ENCODE data around the gene ZNF318. TPM values are rescaled to one million over a fixed set of nuclear protein-coding genes. Genes with fewer than 3 reads are reported as not detected.

ZNF318 gene
- total RNA-seq, 6 experiments from 2014 or later = 11.1 to 13.3 (median 11.8) TPM

DNA sequence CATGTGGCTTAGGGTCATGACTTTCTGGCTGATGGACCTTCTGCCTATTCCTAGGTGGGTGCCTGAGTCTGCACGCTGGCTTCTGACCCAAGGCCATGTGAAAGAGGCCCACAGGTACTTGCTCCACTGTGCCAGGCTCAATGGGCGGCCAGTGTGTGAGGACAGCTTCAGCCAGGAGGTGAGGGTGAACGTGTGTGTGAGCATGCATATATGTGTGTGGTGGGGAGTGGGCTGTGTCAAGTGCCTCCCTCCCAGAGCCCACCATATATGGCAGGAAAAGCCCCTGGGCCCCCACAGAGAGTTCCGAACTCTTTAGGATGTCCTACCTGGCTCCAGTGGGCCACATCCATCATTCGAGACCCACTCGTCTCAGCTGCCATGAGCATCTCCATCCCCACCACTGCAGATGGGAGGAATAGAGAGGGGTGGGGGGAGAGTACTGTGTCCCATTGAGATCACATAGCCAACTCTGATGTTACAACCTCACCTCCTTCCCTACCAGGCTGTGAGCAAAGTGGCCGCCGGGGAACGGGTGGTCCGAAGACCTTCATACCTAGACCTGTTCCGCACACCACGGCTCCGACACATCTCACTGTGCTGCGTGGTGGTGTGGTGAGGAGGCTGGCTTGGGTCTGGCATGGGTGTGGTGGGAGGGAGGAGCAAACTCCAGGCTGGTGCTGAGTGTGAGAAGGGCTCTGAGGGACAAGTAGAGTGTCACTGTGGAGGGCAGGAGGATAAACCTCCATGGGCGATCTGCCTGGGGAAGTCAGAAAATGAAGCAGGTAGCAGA lies 68.2 kb downstream of the ZNF318 start:
- no peak for DNase-seq
- Mint-ChIP-seq H3K9me3 (no peaks in the 10 kb centered on the region), H3K4me1 (ENCODE audit: low read depth) (peaks cover 6% of the 10 kb centered on the region; the same call in 1 of the 2 replicates), H3K27me3 (ENCODE audit: insufficient read depth) (peaks cover 44% of the 10 kb centered on the region), H3K27ac (no peak overlapping the region), H3K4me3 (no peak overlapping the region), H3K36me3 (ENCODE audit: low read depth) (no peaks in the 10 kb centered on the region)
- TF ChIP-seq, protein P1, sequence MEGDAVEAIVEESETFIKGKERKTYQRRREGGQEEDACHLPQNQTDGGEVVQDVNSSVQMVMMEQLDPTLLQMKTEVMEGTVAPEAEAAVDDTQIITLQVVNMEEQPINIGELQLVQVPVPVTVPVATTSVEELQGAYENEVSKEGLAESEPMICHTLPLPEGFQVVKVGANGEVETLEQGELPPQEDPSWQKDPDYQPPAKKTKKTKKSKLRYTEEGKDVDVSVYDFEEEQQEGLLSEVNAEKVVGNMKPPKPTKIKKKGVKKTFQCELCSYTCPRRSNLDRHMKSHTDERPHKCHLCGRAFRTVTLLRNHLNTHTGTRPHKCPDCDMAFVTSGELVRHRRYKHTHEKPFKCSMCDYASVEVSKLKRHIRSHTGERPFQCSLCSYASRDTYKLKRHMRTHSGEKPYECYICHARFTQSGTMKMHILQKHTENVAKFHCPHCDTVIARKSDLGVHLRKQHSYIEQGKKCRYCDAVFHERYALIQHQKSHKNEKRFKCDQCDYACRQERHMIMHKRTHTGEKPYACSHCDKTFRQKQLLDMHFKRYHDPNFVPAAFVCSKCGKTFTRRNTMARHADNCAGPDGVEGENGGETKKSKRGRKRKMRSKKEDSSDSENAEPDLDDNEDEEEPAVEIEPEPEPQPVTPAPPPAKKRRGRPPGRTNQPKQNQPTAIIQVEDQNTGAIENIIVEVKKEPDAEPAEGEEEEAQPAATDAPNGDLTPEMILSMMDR (IDR thresholded peaks at IDR 0.05) = no peak

DNA sequence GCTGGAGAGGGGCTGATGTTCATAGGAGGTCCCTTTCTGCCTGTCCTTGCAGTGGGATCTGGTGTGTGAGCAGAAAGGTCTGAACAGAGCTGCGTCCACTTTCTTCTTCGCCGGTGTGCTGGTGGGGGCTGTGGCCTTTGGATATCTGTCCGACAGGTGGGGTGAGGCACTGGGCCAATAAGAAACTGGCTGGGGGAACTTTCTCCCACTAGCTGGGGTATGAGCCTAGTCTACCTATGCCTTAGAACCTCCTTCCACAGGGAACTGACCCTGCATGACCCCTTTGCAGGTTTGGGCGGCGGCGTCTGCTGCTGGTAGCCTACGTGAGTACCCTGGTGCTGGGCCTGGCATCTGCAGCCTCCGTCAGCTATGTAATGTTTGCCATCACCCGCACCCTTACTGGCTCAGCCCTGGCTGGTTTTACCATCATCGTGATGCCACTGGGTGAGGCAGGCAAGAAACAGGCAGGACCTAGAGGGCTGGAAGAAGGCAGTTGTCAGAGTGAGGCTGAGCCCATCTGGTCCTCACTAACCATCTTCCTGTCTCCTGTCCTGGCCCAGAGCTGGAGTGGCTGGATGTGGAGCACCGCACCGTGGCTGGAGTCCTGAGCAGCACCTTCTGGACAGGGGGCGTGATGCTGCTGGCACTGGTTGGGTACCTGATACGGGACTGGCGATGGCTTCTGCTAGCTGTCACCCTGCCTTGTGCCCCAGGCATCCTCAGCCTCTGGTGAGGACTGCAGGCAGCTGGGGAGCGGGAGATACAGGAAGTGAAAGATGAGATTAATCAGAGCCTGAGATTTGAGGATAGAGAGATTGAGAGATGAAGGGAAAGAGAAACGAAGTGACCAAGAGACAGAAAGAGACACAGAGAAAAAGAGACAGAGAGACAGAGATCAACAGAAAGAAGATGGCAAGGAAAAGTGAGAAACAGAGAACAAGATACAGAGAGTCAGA lies 69.8 kb downstream of the ZNF318 start:
- Mint-ChIP-seq H3K27me3 (ENCODE audit: insufficient read depth) (peaks cover 41% of the 10 kb centered on the region), H3K36me3 (ENCODE audit: low read depth) (no peaks in the 10 kb centered on the region), H3K4me1 (ENCODE audit: low read depth) (peaks cover 6% of the 10 kb centered on the region; the same call in 1 of the 2 replicates), H3K9me3 (no peaks in the 10 kb centered on the region), H3K4me3 (no peak overlapping the region), H3K27ac (no peak overlapping the region)
- TF ChIP-seq, protein P1 (IDR thresholded peaks at IDR 0.05) = no peak
- DNase-seq = no peak

DNA sequence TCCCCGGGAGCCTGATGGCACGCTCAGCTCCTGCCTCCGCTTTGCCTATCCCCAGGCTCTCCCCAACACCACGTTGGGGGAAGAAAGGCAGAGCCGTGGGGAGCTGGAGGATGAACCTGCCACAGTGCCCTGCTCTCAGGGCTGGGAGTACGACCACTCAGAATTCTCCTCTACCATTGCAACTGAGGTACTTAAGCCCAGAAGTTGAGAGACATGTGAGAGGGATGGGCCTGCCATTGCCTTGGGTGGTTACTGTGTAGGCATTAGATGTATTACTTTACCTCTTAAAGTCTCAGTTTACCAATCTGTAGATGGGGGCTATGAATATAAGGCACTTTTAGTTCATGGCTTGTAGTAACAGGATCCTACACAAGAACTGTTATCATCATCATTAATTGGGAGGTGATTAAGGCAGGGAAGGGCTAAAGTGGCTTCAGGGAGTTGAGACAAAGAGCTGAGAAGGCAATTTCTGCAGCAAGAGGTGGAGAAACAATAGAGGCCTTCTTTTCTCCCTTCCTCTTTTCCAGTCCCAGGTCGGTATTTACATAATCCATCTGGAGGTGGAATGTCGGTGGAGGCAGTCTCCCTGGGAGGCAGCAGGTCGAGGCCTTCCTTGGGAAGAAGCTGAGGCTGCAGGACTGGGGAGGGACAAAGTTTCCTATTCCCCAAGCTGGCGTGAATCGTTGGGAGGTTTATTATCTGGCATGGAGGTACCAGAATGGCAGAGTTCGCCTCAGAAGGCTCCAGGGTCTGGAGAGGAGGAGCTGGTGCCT lies 70.7 kb downstream of the ZNF318 start:
- no peak overlapping the region for H3K27ac Mint-ChIP-seq

DNA sequence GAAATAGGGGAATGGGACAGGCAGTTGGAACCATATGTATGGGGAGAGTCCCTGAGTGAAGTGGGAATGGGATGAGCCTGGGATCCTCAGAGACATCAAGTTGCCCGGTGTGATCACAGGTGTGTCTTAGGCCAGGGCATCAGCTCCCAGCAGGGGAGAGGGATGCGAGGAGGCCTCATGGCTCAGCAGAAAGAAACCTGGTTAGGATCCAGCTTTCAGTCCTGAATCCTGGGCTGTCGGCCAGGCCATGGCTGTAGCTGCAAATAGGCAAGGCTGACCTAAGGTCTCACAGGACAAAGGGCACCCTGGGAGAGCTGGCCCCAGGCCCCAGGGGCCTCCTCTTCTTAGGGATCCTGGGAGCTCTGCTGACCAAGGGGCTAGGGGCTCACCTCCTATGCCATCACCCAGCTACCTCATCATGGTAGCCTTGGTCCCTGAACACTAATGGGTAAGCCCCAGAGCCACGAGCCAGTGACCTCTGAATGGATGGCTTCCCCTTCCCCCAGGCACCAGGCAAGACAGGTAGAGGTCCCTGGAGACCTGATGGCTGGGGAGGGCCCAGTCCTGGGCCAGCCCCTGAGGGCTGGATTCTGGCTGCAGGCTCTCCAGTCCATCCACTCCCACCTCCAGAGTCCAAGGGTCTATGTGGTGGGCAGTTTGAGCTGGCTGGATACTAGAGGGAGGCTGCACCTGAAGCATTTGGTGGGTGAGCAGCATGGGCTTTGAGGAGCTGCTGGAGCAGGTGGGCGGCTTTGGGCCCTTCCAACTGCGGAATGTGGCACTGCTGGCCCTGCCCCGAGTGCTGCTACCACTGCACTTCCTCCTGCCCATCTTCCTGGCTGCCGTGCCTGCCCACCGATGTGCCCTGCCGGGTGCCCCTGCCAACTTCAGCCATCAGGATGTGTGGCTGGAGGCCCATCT lies 71.5 kb downstream of the ZNF318 start, which contains the start of gene SLC22A7:
TSS of gene SLC22A7 (plus strand) at position 617 of the 921 bp plus-strand sequence. CDS start at position 716, 99 bp downstream.
- Mint-ChIP-seq H3K27me3 (ENCODE audit: insufficient read depth) (peaks cover 36% of the 10 kb centered on the region), H3K27ac (no peak within 1 kb of the TSS)
- DNase-seq = no peak

More for the DNA sequence above, 70.7 kb downstream of the ZNF318 start:
- H3K27me3 Mint-ChIP-seq (ENCODE audit: insufficient read depth) = peaks cover 36% of the 10 kb centered on the region
- H3K9me3 Mint-ChIP-seq = no peaks in the 10 kb centered on the region
- no peak for DNase-seq
- H3K4me1 Mint-ChIP-seq (ENCODE audit: low read depth) = peaks cover 6% of the 10 kb centered on the region; the same call in 1 of the 2 replicates
- H3K36me3 Mint-ChIP-seq (ENCODE audit: low read depth) = no peaks in the 10 kb centered on the region
- TF ChIP-seq, protein P1 (IDR thresholded peaks at IDR 0.05) = no peak
- H3K4me3 Mint-ChIP-seq = no peak overlapping the region

More for the DNA sequence above, 71.5 kb downstream of the ZNF318 start, which contains the start of gene SLC22A7:
- TF ChIP-seq, protein P1 (IDR thresholded peaks at IDR 0.05) = no peak
- H3K4me1 Mint-ChIP-seq (ENCODE audit: low read depth) = peaks cover 6% of the 10 kb centered on the region; the same call in 1 of the 2 replicates
- no peaks in the 10 kb centered on the region for H3K36me3 Mint-ChIP-seq (ENCODE audit: low read depth)
- no peak within 1 kb of the TSS for H3K4me3 Mint-ChIP-seq
- no peaks in the 10 kb centered on the region for H3K9me3 Mint-ChIP-seq
